H1 (cell line): ENCODE data around the gene PFDN1. TPM values are rescaled to one million over a fixed set of nuclear protein-coding genes. Genes with fewer than 3 reads are reported as not detected.

Experiments
- CTCF ChIA-PET: fragments of 300-600 bp; sonication (Branson Sonifier 250); formaldehyde crosslinking; loops from one replicate; lab custom pipeline; 2021; ENCODE audit not compliant: partially characterized antibody; lab: Charles Lee
- POLR2A ChIA-PET: fragments of 300-600 bp; sonication (Branson Sonifier 250); formaldehyde crosslinking; loops from one replicate; lab custom pipeline; 2021; ENCODE audit warnings: inconsistent platforms; ENCODE audit not compliant: partially characterized antibody; lab: Charles Lee
- DNase-seq, 2 experiments: peaks; one replicate each; pipeline versions ENCODE4 v3.0.0 to v3.0.0-alpha.2; 2010 to 2022; ENCODE audit warnings: low spot score in 2 of 2, low read depth in 1 of 2, mixed read lengths in 1 of 2
- FAIRE-seq: peaks from 2 replicates; lab custom pipeline; 2011; peaks lifted over from hg19 to GRCh38; lab: Jason Lieb, UNC
- H2AFZ ChIP-seq: 2 replicates; pipeline ENCODE4 v1.8.1; 2012; ENCODE audit warnings: low read length, inconsistent platforms
- H2AK5ac ChIP-seq: 2 replicates; pipeline ENCODE4 v1.6.1; 2013; ENCODE audit warnings: low read depth, low read length
- H2BK120ac ChIP-seq: replicated peaks from 2 replicates; pipeline ENCODE3; 2013; ENCODE audit warnings: low read depth, low read length, inconsistent platforms
- H2BK12ac ChIP-seq: 2 replicates; pipeline ENCODE4 v1.6.1; 2013; ENCODE audit warnings: low read depth, low read length
- H2BK15ac ChIP-seq: 2 replicates; pipeline ENCODE4 v1.6.1; 2013; ENCODE audit warnings: low read length
- H2BK20ac ChIP-seq: 2 replicates; pipeline ENCODE4 v1.6.1; 2013; ENCODE audit warnings: low read length
- H2BK5ac ChIP-seq: 2 replicates; pipeline ENCODE4 v1.6.1; 2013; ENCODE audit warnings: low read depth, low read length
- H3K14ac ChIP-seq: 2 replicates; pipeline ENCODE4 v1.6.1; 2013; ENCODE audit warnings: inconsistent platforms; ENCODE audit not compliant: insufficient read length
- H3K18ac ChIP-seq: 2 replicates; pipeline ENCODE4 v1.6.1; 2013; ENCODE audit warnings: low read length; ENCODE audit errors: extremely low read depth
- H3K23ac ChIP-seq: 2 replicates; pipeline ENCODE4 v1.6.1; 2013; ENCODE audit warnings: inconsistent platforms; ENCODE audit not compliant: insufficient read length
- H3K23me2 ChIP-seq: 2 replicates; pipeline ENCODE4 v1.6.1; 2013; ENCODE audit warnings: low read depth, low read length
- H3K27ac ChIP-seq: 2 replicates; pipeline ENCODE4 v1.6.1; 2011; ENCODE audit warnings: low read depth, low read length, inconsistent platforms
- H3K27me3 ChIP-seq, 4 experiments: replicated peaks in 1 of 4; 1 replicate in 1 of 4; 2 replicates in 3 of 4; pipeline versions ENCODE4 v1.6.1 to v1.8.1; 2011 to 2013; ENCODE audit warnings: low read length in 3 of 4, mild to moderate bottlenecking in 3 of 4, inconsistent platforms in 2 of 4, mixed read lengths in 2 of 4, moderate library complexity in 1 of 4; ENCODE audit not compliant: control insufficient read depth in 3 of 4, insufficient read depth in 3 of 4; ENCODE audit errors: extremely low read depth in 1 of 4
- H3K36me3 ChIP-seq, 4 experiments: 2 replicates each; pipeline versions ENCODE4 v1.6.1 to v1.8.1; 2011 to 2013; ENCODE audit warnings: mild to moderate bottlenecking in 4 of 4, low read length in 3 of 4, moderate library complexity in 2 of 4, control low read depth in 1 of 4, inconsistent platforms in 1 of 4; ENCODE audit not compliant: insufficient read depth in 4 of 4, control insufficient read depth in 2 of 4
- H3K4ac ChIP-seq: replicated peaks from 2 replicates; pipeline ENCODE3; 2013; ENCODE audit warnings: low read length, low read depth, mixed read lengths, inconsistent platforms; ENCODE audit not compliant: insufficient read length
- H3K4me1 ChIP-seq, 4 experiments: replicated peaks in 1 of 4; 1 replicate in 1 of 4; 2 replicates in 3 of 4; pipeline versions ENCODE4 v1.6.1 to v1.8.1; 2011 to 2013; ENCODE audit warnings: low read length in 3 of 4, inconsistent platforms in 2 of 4, mixed read lengths in 1 of 4; ENCODE audit not compliant: insufficient read depth in 4 of 4, control insufficient read depth in 3 of 4
- H3K4me2 ChIP-seq, 2 experiments: 2 replicates each; pipeline versions ENCODE4 v1.6.1 to v1.8.1; 2011 to 2013; ENCODE audit warnings: low read depth in 2 of 2, low read length in 2 of 2, control low read depth in 1 of 2, inconsistent platforms in 1 of 2, mild to moderate bottlenecking in 1 of 2; ENCODE audit not compliant: insufficient read depth in 1 of 2
- H3K4me3 ChIP-seq, 4 experiments: fragments of 200-600, 300-600 bp in 1 of 4; sonication (generic), shearing (Covaris generic), sonication (Bioruptor Twin) in 1 of 4; 2 replicates each; pipeline versions ENCODE4 v1.5.1 to v1.8.1; 2011 to 2016; ENCODE audit warnings: low read length in 4 of 4, low read depth in 3 of 4, control low read depth in 2 of 4, inconsistent platforms in 2 of 4, mild to moderate bottlenecking in 2 of 4, mixed read lengths in 1 of 4, moderate library complexity in 1 of 4; ENCODE audit not compliant: insufficient read depth in 2 of 4; ENCODE audit errors: extremely low read depth in 1 of 4
- H3K56ac ChIP-seq: replicated peaks from 2 replicates; pipeline ENCODE3; 2013; ENCODE audit warnings: low read depth, mild to moderate bottlenecking, mixed read lengths, low read length, inconsistent platforms; ENCODE audit not compliant: insufficient read length
- H3K79me1 ChIP-seq: 2 replicates; pipeline ENCODE4 v1.6.1; 2013; ENCODE audit warnings: low read depth, low read length, control low read depth
- H3K79me2 ChIP-seq, 2 experiments: 2 replicates each; pipeline versions ENCODE4 v1.6.1 to v1.8.1; 2012 to 2013; ENCODE audit warnings: low read length in 2 of 2, mild to moderate bottlenecking in 2 of 2, inconsistent platforms in 1 of 2; ENCODE audit not compliant: insufficient read depth in 2 of 2, control insufficient read depth in 1 of 2
- H3K9ac ChIP-seq, 4 experiments: replicated peaks in 1 of 4; 1 replicate in 1 of 4; 2 replicates in 3 of 4; pipeline versions ENCODE4 v1.6.1 to v1.8.1; 2011 to 2013; ENCODE audit warnings: low read depth in 3 of 4, low read length in 3 of 4, control low read depth in 2 of 4, mild to moderate bottlenecking in 2 of 4, moderate library complexity in 2 of 4, inconsistent platforms in 1 of 4; ENCODE audit errors: extremely low read depth in 1 of 4
- H3K9me3 ChIP-seq, 2 experiments: 2 replicates each; pipeline versions ENCODE4 v1.6.1 to v1.8.1; 2012 to 2013; ENCODE audit warnings: mild to moderate bottlenecking in 2 of 2, moderate library complexity in 2 of 2, control low read depth in 1 of 2, inconsistent platforms in 1 of 2, low read depth in 1 of 2, low read length in 1 of 2, mixed read lengths in 1 of 2; ENCODE audit not compliant: insufficient read depth in 2 of 2
- H4K20me1 ChIP-seq, 2 experiments: replicated peaks in 1 of 2; 2 replicates each; pipeline versions ENCODE3 to v1.8.1; 2011 to 2013; ENCODE audit warnings: inconsistent platforms in 2 of 2, low read length in 2 of 2, mild to moderate bottlenecking in 1 of 2; ENCODE audit not compliant: insufficient read depth in 2 of 2, control insufficient read depth in 1 of 2
- H4K5ac ChIP-seq: 2 replicates; pipeline ENCODE4 v1.6.1; 2013; ENCODE audit warnings: low read length, low read depth, mixed read lengths, inconsistent platforms; ENCODE audit not compliant: insufficient read length
- H4K8ac ChIP-seq: 2 replicates; pipeline ENCODE4 v1.8.0; 2013; ENCODE audit warnings: mild to moderate bottlenecking, moderate library complexity, low read length, inconsistent platforms; ENCODE audit not compliant: insufficient read depth; ENCODE audit errors: extremely low read depth
- H4K91ac ChIP-seq: replicated peaks from 2 replicates; pipeline ENCODE3; 2013; ENCODE audit warnings: low read length, mixed read lengths, inconsistent platforms; ENCODE audit not compliant: insufficient read length
- E2F6 ChIP-seq: IDR thresholded peaks from 2 replicates; pipeline ENCODE4 v1.6.1; 2012; ENCODE audit warnings: inconsistent platforms
- GABPA ChIP-seq: IDR thresholded peaks from 2 replicates; pipeline ENCODE4 v1.6.1; 2011; ENCODE audit warnings: mild to moderate bottlenecking, low read length, moderate library complexity, borderline replicate concordance; ENCODE audit not compliant: insufficient read depth
- HDAC2 ChIP-seq, 2 experiments: fragments of 300-600 bp in 1 of 2; sonication (generic) in 1 of 2; IDR thresholded peaks; 2 replicates each; pipeline ENCODE4 v1.6.1; 2011 to 2012; ENCODE audit warnings: low read depth in 2 of 2, low read length in 2 of 2, mild to moderate bottlenecking in 2 of 2, moderate library complexity in 2 of 2, borderline replicate concordance in 1 of 2, inconsistent platforms in 1 of 2
- HDAC6 ChIP-seq: IDR thresholded peaks from one replicate; pipeline ENCODE4 v1.7.1; 2012; ENCODE audit warnings: low read depth, mild to moderate bottlenecking, inconsistent platforms, low read length, moderate library complexity
- KDM4A ChIP-seq: IDR thresholded peaks from one replicate; pipeline ENCODE4 v1.7.1; 2012; ENCODE audit warnings: low read depth, mild to moderate bottlenecking, moderate library complexity, low read length, inconsistent platforms; ENCODE audit not compliant: severe bottlenecking
- KDM5A ChIP-seq: fragments of 200-600 bp; IDR thresholded peaks from 2 replicates; pipeline ENCODE4 v1.7.1; 2012; ENCODE audit warnings: mild to moderate bottlenecking, low read length, inconsistent platforms, mixed read lengths
- RAD21 ChIP-seq, 2 experiments: IDR thresholded peaks in 1 of 2; conservative IDR thresholded peaks in 1 of 2; 2 replicates each; pipeline ENCODE4 v1.6.1; 2011; ENCODE audit warnings: low read depth in 2 of 2, low read length in 2 of 2, improper control_type of control experiment in 1 of 2, inconsistent platforms in 1 of 2, mild to moderate bottlenecking in 1 of 2, moderate library complexity in 1 of 2
- TBP ChIP-seq: IDR thresholded peaks from 2 replicates; pipeline ENCODE4 v1.6.1; 2011; ENCODE audit warnings: low read depth, low read length, improper control_type of control experiment
- WGBS, 2 experiments: shearing (Covaris generic) in 1 of 2; methylation state at CpG; one replicate each; pipeline versions ENCODE4 v1.1.6 to v1.1.7; 2013 to 2015; ENCODE audit warnings: low lambda C conversion rate in 2 of 2, mixed read lengths in 2 of 2, inconsistent platforms in 1 of 2, low coverage in 1 of 2, missing lambda C conversion rate in 1 of 2; ENCODE audit not compliant: insufficient replicate concordance in 2 of 2, insufficient coverage in 1 of 2, insufficient read length in 1 of 2; ENCODE audit errors: extremely low coverage in 1 of 2, missing lambda C conversion rate in 1 of 2; 5-methylcytosine and 5-hydroxymethylcytosine counted together
- polyA plus RNA-seq, 7 experiments: library from polyadenylated mRNA; depleted of rRNA in 3 of 7; stranded (reverse) in 5 of 7; unstranded in 2 of 7; fragments of >200 nt in 5 of 7; fragments of 200-250 nt in 2 of 7; gene quantifications; 1 replicate in 5 of 7; 2 replicates in 1 of 7; 4 replicates in 1 of 7; pipeline versions ENCODE4 v1.2.1 to v1.2.3, GENCODE V29; 2011 to 2013; ENCODE audit warnings: missing spikeins in 2 of 7, mixed read lengths in 2 of 7
- total RNA-seq: library from RNA; stranded (reverse); fragmentation: NEBNext Ultra II Directional; extraction: Animal tissue kit (Norgen Biotek cat#: 25700); gene quantifications from 2 replicates; pipeline ENCODE4 v1.2.1, GENCODE V29; 2021
- TF ChIP-seq, protein P1 (sequence below): IDR thresholded peaks from 2 replicates; pipeline ENCODE4 v1.6.1; 2011; ENCODE audit warnings: low read length, improper control_type of control experiment

Gene PFDN1
- total and polyA plus RNA-seq, 2 of the 8 experiments (the other 6 are each of a cell fraction or from before 2014, with no cell fraction given): 53.0 to 89.6 TPM

GRCh38 chr5:140242890-140243585, 59.9 kb downstream of the PFDN1 start:
- CTCF ChIA-PET: interaction anchor here (0.6 to 25.9 kb wide), 29 partner anchors 9 to 305 kb away, joined by 3 to 676 read pairs (median 4); partner anchors contain the start of genes EIF4EBP3, HBEGF, PFDN1 and SLC4A9
- H3K27ac ChIP-seq: no peak overlapping the region
- TF ChIP-seq GABPA: no peak
- TF ChIP-seq HDAC6: no peak
- TF ChIP-seq KDM4A: no peak
- no peak for TF ChIP-seq KDM5A
- TF ChIP-seq RAD21 (IDR thresholded peaks at IDR 0.05 in 1 of 2, conservative IDR thresholded peaks at IDR 0.05 in 1 of 2; ENCODE audit: low read depth in 2 of 2, low read length in 2 of 2): no peak
- TF ChIP-seq HDAC2 (IDR thresholded peaks at IDR 0.05; ENCODE audit: borderline replicate concordance in 1 of 2, low read depth in 2 of 2, low read length in 2 of 2): no peak
- TF ChIP-seq, protein P1, sequence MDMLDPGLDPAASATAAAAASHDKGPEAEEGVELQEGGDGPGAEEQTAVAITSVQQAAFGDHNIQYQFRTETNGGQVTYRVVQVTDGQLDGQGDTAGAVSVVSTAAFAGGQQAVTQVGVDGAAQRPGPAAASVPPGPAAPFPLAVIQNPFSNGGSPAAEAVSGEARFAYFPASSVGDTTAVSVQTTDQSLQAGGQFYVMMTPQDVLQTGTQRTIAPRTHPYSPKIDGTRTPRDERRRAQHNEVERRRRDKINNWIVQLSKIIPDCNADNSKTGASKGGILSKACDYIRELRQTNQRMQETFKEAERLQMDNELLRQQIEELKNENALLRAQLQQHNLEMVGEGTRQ: no peak
- TF ChIP-seq TBP: no peak
- no peak for TF ChIP-seq E2F6

More at GRCh38 chr5:140242890-140243585, 59.9 kb downstream of the PFDN1 start:
- H3K4me1 ChIP-seq: peaks cover 6 to 17% (median 12%) of the 10 kb centered on the region in 4 experiments; a peak in 6 of 7 replicates
- no peak overlapping the region for H2BK12ac ChIP-seq
- H4K91ac ChIP-seq: no peak overlapping the region
- no peaks in the 10 kb centered on the region for H3K36me3 ChIP-seq
- no peak overlapping the region for H2AK5ac ChIP-seq
- H3K56ac ChIP-seq: no peak overlapping the region
- H3K18ac ChIP-seq: no peak overlapping the region
- no peak overlapping the region for H2BK5ac ChIP-seq
- H4K5ac ChIP-seq: no peak overlapping the region
- H3K27me3 ChIP-seq: no peaks in the 10 kb centered on the region
- H3K79me2 ChIP-seq: no peaks in the 10 kb centered on the region
- no peak overlapping the region for H4K8ac ChIP-seq
- no peak overlapping the region for H3K14ac ChIP-seq
- no peaks in the 10 kb centered on the region for H3K23me2 ChIP-seq
- H3K79me1 ChIP-seq: no peaks in the 10 kb centered on the region; the same call in 1 of the 2 replicates
- no peak overlapping the region for H3K4ac ChIP-seq
- no peak for DNase-seq
- peaks cover 3% of the 10 kb centered on the region in 2 experiments for H4K20me1 ChIP-seq
- no peak overlapping the region for H2AFZ ChIP-seq
- 88% methylated on average over 4 of the region's 4 CpGs; no CpG with 5 or more reads in 1 of the 2 experiments for WGBS, 2 experiments
- no peak overlapping the region for H3K4me2 ChIP-seq
- H3K9ac ChIP-seq: no peak overlapping the region
- H2BK120ac ChIP-seq: no peak overlapping the region
- no peaks in the 10 kb centered on the region for H3K9me3 ChIP-seq
- no peak overlapping the region for H2BK15ac ChIP-seq
- no peak overlapping the region for H2BK20ac ChIP-seq
- no peak overlapping the region for H3K23ac ChIP-seq
- POLR2A ChIA-PET: interaction anchor here (0.9 to 8.0 kb wide), 8 partner anchors 10 to 109 kb away, joined by 3 to 64 read pairs (median 4); partner anchors contain the start of genes HBEGF and PFDN1
- H3K4me3 ChIP-seq: no peak overlapping the region
- no peak for FAIRE-seq
